Neural cell (in vitro differentiated cells): ENCODE data around the gene CAMLG. TPM values are rescaled to one million over a fixed set of nuclear protein-coding genes. Genes with fewer than 3 reads are reported as not detected.

Experiments used
- H2AFZ ChIP-seq: fragments of 200-600, 300-800 bp; sonication (generic), shearing (Covaris generic); 2 replicates; pipeline ENCODE4 v1.6.0; 2014; ENCODE audit warnings: low read depth, mild to moderate bottlenecking, antibody characterized with exemption, low read length, moderate library complexity
- H3F3A ChIP-seq: fragments of 200-600 bp; shearing (Covaris generic); 2 replicates; pipeline ENCODE4 v1.6.1; 2016; ENCODE audit warnings: mild to moderate bottlenecking, moderate library complexity, mixed read lengths, antibody characterized with exemption, low read length; ENCODE audit not compliant: insufficient read depth, poor library complexity, severe bottlenecking
- H3K27ac ChIP-seq: fragments of 200-600, 300-800 bp; sonication (generic), shearing (Covaris generic); 2 replicates; pipeline ENCODE4 v1.5.1; 2014; ENCODE audit warnings: mild to moderate bottlenecking, low read length, moderate library complexity
- H3K27me3 ChIP-seq: fragments of 300-800, 200-600 bp; sonication (generic), shearing (Covaris generic); 2 replicates; pipeline ENCODE4 v1.6.0; 2014; ENCODE audit warnings: mild to moderate bottlenecking, low read depth, low read length, moderate library complexity; ENCODE audit not compliant: insufficient read depth
- H3K36me3 ChIP-seq: fragments of 300-800, 200-600 bp; sonication (generic), shearing (Covaris generic); 2 replicates; pipeline ENCODE4 v1.5.1; 2014; ENCODE audit warnings: mild to moderate bottlenecking, antibody characterized with exemption, low read length, moderate library complexity; ENCODE audit not compliant: insufficient read depth
- H3K4me2 ChIP-seq: fragments of 300-800, 200-600 bp; sonication (generic), shearing (Covaris generic); 2 replicates; pipeline ENCODE4 v1.6.0; 2014; ENCODE audit warnings: mild to moderate bottlenecking, low read length
- H3K4me3 ChIP-seq: fragments of 300-800, 200-600 bp; sonication (generic), shearing (Covaris generic); 2 replicates; pipeline ENCODE4 v1.5.1; 2014; ENCODE audit warnings: mild to moderate bottlenecking, low read length, moderate library complexity
- H3K79me2 ChIP-seq: fragments of 200-600 bp; shearing (Covaris generic); replicated peaks from 2 replicates; pipeline ENCODE4 v1.6.0; 2014; ENCODE audit warnings: mild to moderate bottlenecking, low read length, moderate library complexity; ENCODE audit not compliant: insufficient read depth
- H3K9ac ChIP-seq: fragments of 300-800, 200-600 bp; sonication (generic), shearing (Covaris generic); 2 replicates; pipeline ENCODE4 v1.6.1; 2016; ENCODE audit warnings: mild to moderate bottlenecking, low read length, mixed read lengths
- H3K9me2 ChIP-seq: fragments of 200-600 bp; shearing (Covaris generic); 2 replicates; pipeline ENCODE4 v1.6.1; 2016; ENCODE audit warnings: mild to moderate bottlenecking, low read length, mixed read lengths; ENCODE audit not compliant: insufficient read depth
- H3K9me3 ChIP-seq: fragments of 200-600, 300-800 bp; sonication (generic), shearing (Covaris generic); 2 replicates; pipeline ENCODE4 v1.6.1; 2016; ENCODE audit warnings: mild to moderate bottlenecking, mixed run types, low read length, moderate library complexity, mixed read lengths
- H4K20me1 ChIP-seq: fragments of 200-600 bp; shearing (Covaris generic); 2 replicates; pipeline ENCODE4 v1.6.1; 2016; ENCODE audit warnings: mild to moderate bottlenecking, mixed run types; ENCODE audit not compliant: insufficient read depth
- CTCF ChIP-seq: fragments of 450-650 bp; IDR thresholded peaks from 2 replicates; pipeline ENCODE4 v1.5.1; 2014; ENCODE audit warnings: antibody characterized with exemption, mild to moderate bottlenecking, moderate library complexity; ENCODE audit not compliant: poor library complexity, severe bottlenecking
- EP300 ChIP-seq: fragments of 450-650 bp; conservative IDR thresholded peaks from 2 replicates; pipeline ENCODE4 v1.6.1; 2014; ENCODE audit warnings: antibody characterized with exemption, mild to moderate bottlenecking, moderate library complexity; ENCODE audit not compliant: poor library complexity, severe bottlenecking
- EZH2 ChIP-seq: fragments of 200-600, 300-800 bp; shearing (Covaris generic), sonication (generic); IDR thresholded peaks from 2 replicates; pipeline ENCODE4 v1.6.1; 2014; ENCODE audit warnings: antibody characterized with exemption, low read length, borderline replicate concordance, mild to moderate bottlenecking; ENCODE audit not compliant: insufficient read depth, poor library complexity, severe bottlenecking
- MXI1 ChIP-seq: fragments of 450-650 bp; conservative IDR thresholded peaks from 2 replicates; pipeline ENCODE4 v1.6.1; 2014; ENCODE audit warnings: antibody characterized with exemption, mild to moderate bottlenecking; ENCODE audit not compliant: poor library complexity, severe bottlenecking
- POLR2AphosphoS5 ChIP-seq: IDR thresholded peaks from 2 replicates; pipeline ENCODE4 v1.6.1; 2012
- RAD21 ChIP-seq: fragments of 450-650 bp; conservative IDR thresholded peaks from 2 replicates; pipeline ENCODE4 v1.6.1; 2014; ENCODE audit warnings: antibody characterized with exemption, mild to moderate bottlenecking, moderate library complexity
- REST ChIP-seq: IDR thresholded peaks from 2 replicates; pipeline ENCODE4 v1.6.1; 2012; ENCODE audit warnings: borderline replicate concordance
- SMC3 ChIP-seq: fragments of 450-650 bp; conservative IDR thresholded peaks from 2 replicates; pipeline ENCODE4 v1.6.1; 2014; ENCODE audit warnings: antibody characterized with exemption, mild to moderate bottlenecking, moderate library complexity; ENCODE audit not compliant: poor library complexity
- TAF1 ChIP-seq: IDR thresholded peaks from 2 replicates; pipeline ENCODE4 v1.6.1; 2012; ENCODE audit warnings: low read depth
- polyA plus RNA-seq: library from polyadenylated mRNA; depleted of rRNA; stranded (reverse); fragments of >200 nt; gene quantifications from 2 replicates; pipeline ENCODE4 v1.2.3, GENCODE V29; 2014

CAMLG gene
- polyA plus RNA-seq, 1 donor from 2014 or later: 104 TPM

- H3K27ac ChIP-seq: no peak overlapping the region
- H3K9me3 ChIP-seq: no peaks in the 10 kb centered on the region
- H3K4me3 ChIP-seq: no peak overlapping the region
- no peaks in the 10 kb centered on the region for H3K27me3 ChIP-seq
- no peak overlapping the region for H3K4me2 ChIP-seq
- H3F3A ChIP-seq: peaks cover 7% of the 10 kb centered on the region
- no peak overlapping the region for H3K9ac ChIP-seq
- H3K36me3 ChIP-seq: no peaks in the 10 kb centered on the region
- no peaks in the 10 kb centered on the region for H3K9me2 ChIP-seq
- H2AFZ ChIP-seq: no peak overlapping the region
- TF ChIP-seq TAF1 (no peak), EP300 (no peak), RAD21 (no peak), MXI1 (no peak), SMC3 (no peak), EZH2 (no peak), POLR2AphosphoS5 (no peak), REST (no peak), CTCF (no peak)
- H4K20me1 ChIP-seq: no peaks in the 10 kb centered on the region
- peaks cover 35% of the 10 kb centered on the region for H3K79me2 ChIP-seq
Measured at GRCh38 chr5:134742134-134742533, 3.8 kb downstream of the CAMLG start.

GRCh38 chr5:134749415-134749814, 11.1 kb downstream of the CAMLG start:
- Histone ChIP-seq H3K9ac (no peak overlapping the region), H3K27me3 (no peaks in the 10 kb centered on the region), H3K4me3 (no peak overlapping the region), H3K27ac (no peak overlapping the region), H3K9me2 (no peaks in the 10 kb centered on the region), H4K20me1 (no peaks in the 10 kb centered on the region), H2AFZ (no peak overlapping the region), H3K9me3 (no peaks in the 10 kb centered on the region), H3K4me2 (no peak overlapping the region), H3K36me3 (no peaks in the 10 kb centered on the region), H3F3A (no peaks in the 10 kb centered on the region), H3K79me2 (peaks cover 9% of the 10 kb centered on the region)
- no peak for TF ChIP-seq MXI1
- TF ChIP-seq EZH2: no peak
- no peak for TF ChIP-seq TAF1
- no peak for TF ChIP-seq SMC3
- TF ChIP-seq POLR2AphosphoS5: no peak
- no peak for TF ChIP-seq RAD21
- TF ChIP-seq CTCF: no peak
- no peak for TF ChIP-seq EP300
- TF ChIP-seq REST: no peak
